HG02571 (cell line): ENCODE measurements around the gene GRID2IP.
"Not testable (repeated sequence)": the region's sequence is repeated elsewhere in the genome, so short reads cannot be mapped to it uniquely, and the experiment has no call there.

Experiments used
- ATAC-seq: cut with Tn5 transposase; IDR thresholded peaks from one replicate; pipeline ENCODE4 v1.9.1; 2021; ENCODE audit warnings: mild to moderate bottlenecking, moderate library complexity; ENCODE audit not compliant: unreplicated experiment

The GRID2IP gene

DNA sequence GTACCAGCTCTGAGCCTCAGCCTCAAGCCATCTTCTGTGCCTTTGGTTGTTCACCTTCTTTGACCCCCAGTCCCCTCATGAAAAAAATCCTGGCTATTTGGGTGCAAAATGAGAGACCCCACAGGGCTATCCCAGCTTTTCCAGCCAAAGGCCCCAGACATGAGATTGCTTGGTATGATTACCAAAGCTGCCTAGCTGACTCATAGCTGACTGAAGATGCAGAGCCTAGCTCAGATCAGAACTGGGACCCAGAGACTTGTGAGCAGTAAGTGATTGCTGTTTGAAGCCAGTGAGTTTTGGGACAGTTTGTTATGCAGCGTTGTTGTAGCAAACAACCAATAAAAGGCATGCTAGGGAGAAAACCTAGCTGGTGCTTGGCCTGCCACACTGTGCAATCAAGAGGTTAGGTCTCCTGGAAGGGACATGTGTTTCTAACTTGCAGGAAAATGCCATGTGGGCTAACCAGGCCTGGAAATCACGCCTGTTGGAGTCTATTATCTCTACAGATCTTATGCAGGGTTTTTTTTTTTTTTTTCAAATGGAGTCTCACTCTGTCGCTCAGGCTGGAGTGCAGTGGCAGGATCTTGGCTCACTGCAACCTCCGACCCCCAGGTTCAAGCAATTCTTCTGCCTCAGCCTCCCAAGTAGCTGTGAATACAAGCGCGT is 55.5 kb downstream of the GRID2IP start:
- ATAC-seq = no peak

DNA sequence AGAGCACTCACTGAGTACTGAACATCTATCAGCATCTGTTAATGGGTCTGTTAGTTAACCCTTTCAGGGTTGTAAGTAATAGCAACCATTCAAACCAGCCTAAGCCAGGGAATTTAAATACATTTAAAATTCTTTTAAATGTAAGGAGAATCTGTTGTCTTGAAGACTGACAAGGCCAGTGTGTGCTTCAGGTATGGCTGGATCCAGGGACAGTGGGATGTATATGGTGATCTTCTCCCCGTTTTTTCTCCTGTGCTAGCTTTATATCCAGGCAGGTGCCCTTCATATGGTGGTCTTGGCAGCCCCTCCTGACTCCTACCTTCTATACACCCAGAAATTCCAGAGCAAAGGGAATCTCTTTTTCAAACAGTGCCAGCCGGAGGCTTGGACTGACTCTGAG is 56.9 kb downstream of the GRID2IP start:
- ATAC-seq = no peak

DNA sequence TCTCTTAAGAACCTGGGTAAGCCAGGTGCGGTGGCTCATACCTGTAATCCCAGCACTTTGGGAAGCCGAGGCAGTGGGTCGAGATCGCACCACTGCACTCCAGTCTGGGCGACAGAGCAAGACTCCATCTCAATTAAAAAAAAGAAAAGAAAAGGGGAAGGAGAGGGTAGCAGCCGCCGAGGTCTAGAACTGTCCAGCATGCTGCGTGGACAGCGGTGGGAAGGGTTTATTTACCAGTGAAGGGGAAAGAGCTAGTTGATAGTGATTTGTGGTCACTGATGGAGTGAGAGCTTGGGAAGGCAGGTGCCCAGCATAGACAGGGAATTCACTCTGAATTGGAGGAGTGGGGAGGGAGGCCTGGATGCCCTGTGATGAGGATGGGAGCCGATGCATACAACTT is 60.1 kb downstream of the GRID2IP start:
- ATAC-seq = no peak

DNA sequence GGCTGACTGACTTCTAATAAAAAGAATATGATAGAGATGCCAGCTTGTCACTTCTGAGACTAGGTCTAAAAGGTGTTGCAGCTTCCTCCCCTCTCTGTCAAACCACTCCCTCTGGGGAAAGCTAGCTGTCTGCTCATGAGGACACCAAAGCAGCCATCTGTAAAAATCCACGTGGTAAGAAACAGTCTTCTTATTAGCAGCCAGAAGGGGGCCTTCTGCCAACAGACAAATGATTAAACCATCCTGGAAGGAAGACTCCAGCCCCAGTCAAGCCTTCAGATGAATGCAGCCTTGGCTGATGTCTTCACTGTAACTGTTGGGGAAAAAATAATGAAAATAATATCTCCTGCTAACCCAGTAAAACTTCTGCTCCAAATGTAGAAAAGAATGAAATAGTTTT is 61.6 kb downstream of the GRID2IP start:
- ATAC-seq = no peak

DNA sequence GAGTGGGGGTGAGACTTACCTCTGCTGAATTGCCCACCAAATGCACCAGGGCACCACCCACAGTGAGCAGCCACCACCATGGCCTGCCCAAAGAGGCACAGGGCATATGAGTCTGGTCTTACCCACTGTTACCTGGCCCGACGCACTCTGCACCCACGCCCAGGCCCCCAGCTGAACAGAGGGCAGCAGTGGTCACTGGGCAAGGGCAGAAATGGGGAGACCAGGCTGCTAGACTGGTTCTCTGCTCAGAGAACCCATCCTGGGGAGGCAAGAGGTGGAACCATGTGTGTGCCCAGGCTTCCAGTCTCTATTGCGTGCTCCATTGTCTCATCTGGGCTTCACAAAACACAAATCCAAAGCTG is 64.1 kb downstream of the GRID2IP start:
- no peak for ATAC-seq

DNA sequence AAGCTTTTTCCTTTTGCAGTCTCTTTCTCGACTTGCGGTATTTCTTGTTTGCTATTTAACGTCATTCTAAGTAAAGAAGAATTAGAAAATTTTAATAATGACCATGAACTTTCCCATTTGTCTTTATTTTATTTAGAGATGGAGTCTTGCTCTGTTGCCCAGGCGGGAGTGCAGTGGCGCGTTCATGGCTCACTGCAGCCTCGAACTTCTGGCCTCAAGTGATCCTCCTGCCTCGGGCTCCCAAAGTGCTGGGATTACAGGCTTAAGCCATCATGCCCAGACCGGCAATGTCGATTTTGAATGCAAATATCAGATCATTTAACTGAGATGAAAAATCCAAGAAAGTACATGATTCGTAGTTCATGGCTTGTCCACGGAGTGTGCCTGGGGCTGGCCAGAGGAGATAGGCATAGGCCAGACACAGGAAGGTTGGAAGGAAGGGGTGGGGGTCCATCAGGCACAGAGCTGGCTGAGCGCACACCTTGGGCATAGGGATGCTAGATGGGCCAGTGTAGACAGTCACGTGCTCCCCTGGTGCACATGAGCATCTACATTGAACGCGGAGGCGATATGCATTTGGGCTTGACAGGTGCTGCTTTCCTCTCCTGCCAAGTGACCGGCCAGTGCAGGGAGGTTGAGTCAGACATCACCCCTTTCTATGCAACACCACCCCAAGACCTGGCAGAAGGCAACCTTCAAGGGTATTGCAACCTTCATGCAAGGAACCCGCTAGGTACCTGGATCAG is 64.7 kb downstream of the GRID2IP start:
- ATAC-seq = no peak

DNA sequence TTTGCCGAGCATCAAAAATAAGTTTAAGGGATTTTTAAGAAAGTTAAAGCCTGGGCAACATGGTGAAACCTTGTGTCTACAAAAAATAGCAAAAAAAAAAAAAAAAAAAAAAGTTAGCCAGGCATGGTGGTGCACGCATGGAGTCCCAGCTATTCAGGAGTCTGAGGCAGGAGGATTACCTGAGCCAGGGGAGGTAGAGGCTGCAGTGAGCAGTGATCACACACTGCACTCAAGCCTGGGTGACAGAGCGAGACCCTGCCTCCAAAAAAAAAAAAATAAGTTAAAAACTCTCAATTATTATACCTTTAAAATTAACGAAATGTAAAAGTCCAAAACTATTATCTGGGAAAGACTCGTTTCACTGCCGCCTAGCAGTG is 68.5 kb downstream of the GRID2IP start:
- ATAC-seq = no peak

DNA sequence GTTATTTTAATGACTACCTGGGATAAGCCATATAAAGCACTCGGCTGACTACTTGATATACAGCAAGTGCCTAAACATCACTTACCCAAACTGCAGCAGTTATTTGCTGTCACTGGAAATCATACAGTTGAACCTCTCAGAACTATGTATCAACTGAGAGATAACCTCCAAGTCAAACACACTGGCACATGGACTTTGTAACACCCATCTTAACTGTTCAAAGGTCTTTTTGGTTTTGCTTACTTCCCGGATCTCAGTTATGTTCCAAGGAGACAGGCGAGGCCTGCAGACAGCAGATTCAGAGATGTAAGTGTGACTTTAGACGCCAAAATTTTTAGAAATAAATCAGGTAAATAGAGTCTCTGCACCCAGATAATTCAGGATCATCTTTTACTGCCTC is 69.0 kb downstream of the GRID2IP start:
- no peak for ATAC-seq

DNA sequence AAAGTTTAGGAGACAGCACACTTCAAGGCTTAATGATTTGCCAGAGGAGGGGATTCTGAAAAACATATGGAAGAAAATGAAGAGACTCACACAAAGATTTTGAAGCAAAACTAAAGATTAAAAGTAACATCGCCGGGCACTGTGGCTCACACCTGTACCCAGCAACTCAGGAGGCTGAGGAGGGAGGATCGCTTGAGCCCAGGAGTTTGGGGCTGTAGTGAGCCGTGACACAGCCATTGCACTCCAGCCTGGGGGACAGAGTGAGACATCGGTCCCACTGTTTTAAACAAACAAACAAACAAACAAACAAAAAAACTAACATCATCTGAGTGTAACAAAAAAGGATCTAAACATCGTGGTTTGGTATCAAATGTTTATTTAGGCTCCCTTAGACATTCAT is 69.8 kb downstream of the GRID2IP start:
- no peak for ATAC-seq

DNA sequence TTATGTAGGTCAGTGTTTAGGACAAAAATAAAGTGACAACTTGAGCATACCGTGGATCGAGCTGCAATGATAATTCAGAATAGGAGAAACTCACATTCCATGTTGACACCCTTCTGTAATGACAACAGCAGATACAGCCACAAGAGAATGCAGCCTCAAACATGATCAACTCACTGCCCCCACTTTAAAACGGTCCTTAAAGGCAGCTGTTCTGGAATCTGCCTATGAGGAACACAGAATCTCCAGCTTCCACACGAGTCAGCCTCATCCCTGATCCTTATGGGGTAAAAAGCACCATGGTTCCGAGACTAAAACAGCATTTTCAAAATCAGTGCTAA is 71.0 kb downstream of the GRID2IP start:
- no peak for ATAC-seq

DNA sequence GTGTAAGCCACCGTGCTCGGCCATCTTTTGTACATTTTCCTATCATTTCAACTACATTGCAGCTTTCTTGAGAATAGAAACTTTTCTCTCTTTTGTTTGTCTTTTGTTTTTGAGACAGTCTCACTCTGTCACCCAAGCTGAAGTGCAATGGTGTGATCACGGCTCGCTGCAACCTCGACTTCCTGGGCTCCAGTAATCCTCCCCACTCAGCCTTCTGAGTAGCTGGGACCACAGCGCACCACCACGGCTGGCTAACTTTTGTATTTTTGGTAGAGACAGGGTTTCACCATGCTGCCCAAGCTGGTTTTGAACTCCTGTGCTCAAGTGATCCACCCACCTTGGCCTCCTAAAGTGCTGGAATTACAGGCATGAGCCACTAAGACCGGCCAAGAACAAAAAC is 72.2 kb downstream of the GRID2IP start:
- ATAC-seq = no peak

DNA sequence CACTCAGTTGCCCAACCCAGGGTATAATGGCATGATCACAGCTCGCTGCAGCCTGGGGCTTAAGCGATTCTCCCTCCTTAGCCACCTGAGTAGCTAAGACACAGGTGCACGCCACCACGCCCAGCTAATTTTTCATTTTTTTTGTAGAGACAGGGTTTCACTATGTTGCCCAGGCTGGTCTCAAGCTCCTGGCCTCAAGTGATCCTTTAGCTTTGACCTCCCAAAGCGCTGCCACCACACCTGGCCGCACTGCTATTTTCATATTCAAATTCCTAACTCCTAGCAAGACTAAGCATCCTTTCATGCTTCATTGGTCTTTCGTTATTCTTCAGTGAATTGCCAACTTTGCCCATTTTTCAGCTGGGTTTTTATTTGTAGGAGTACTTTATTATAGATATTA is 73.1 kb downstream of the GRID2IP start:
- ATAC-seq = no peak

DNA sequence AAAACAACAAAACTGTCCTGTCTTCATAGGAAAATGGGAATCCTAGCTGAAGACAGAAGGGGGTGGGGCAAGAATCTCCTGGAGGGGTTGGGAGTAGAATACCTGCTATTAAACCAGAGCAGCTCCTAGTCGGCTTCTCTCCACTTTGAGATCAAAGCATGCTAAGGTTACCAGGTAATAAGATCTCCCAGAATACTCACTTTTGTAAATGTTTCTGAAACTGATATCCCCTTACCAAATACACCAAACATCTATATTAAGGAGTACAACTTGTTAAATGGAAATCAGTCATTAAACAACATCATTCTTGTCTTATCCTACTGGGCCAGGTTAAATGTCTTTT is 74.0 kb downstream of the GRID2IP start:
- ATAC-seq = no peak

DNA sequence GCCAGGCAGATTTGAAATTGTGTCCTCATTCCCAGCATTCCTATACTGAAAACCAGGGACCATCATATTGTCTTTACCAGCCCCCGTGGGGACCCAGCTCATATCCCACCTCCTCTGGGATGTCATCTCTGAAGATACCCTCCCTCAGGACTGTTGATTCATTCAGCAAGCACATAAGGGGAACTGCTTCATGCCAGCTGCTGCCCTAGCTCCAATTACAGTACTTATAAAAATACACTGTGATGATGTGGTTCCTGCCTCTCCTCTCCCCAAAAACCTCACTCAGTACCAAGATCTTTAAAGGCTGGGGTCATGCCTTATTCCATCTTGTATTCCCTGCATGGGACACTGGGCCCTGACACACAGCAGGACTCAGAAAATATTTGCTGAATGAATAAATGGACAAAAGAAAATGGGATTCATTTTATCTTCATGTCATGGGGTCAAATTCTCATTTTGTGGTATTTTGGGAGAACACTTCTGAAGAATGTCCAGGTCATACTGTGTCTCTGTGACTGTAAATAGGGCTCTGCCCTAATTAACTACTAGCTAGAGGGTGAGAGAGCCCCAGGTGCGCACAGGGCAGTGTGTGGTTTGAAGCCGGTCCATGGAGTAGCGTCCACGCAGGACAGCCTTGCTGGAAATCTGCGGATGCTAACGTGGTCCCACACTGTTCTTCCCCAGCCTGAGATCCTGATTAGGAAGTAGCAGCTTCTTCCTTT is 74.5 kb downstream of the GRID2IP start:
- ATAC-seq = no peak

DNA sequence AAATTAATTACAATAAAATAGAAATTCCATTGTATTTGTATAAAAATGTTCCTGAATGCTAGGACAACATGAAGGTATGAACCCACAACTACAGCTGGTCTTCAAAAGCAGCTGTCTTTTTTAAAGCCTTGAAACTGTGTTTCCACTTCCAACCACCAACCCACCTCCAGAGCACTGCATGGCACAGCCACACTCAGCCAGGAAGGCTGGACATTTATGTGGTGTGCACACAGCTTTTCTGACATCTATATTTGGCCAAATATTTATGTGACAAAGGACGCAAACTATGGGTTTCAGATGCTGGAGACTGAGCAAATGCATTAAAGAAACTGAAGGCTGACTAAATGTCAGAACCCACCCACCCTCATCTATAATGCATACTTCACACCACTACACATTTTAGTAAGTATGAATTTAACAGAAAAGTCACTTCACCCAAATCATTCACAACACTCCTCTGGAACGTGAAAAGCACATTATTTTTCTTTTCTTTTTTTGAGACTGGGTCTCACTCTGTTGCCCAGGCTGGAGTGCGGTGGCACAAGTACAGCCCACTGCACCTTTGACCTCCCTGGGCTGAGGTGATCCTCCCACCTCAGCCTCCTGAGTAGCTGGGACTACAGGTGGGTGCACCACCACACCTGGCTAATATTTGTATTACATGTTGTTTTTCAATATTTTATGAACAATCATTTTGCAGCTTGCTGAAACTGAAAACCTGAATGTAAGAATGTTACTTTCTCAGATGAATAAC is 75.7 kb downstream of the GRID2IP start:
- ATAC-seq = no peak

DNA sequence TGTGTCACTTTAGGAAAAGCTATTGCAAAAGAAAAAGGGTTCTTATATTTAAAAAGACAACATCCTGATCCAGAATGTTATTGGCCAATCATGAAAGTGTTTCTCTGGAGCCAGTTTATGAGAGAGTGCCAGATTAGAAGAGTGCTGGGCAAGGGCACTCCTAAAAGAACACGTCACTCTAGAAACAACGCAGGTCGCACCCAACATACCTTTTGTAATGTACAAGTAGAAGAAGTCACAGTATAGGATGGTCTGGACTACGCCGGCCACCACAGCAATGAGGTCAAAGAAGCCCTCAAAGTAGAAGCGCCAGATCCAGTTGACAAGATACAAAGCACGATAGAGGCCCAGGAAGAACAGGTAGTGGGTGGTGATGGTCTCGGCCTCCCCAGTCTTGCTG is 85.4 kb downstream of the GRID2IP start:
- no peak for ATAC-seq

DNA sequence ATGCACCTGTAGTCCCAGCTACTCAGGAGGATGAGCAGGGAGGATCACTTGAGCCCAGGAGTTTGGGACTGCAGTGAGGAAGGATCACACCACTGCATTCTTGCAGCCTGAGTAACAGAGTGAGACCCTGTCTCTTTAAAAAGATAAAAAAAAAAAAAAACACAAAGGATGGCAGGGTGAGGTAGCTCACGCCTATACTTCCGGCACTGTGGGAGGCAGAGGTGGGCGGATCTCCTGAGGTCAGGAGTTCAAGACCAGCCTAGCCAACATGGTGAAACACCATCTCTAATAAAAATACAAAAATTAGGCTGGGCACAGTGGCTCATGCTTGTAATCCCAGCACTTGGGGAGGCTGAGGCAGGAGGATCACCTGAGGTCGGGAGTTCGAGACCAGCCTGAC is 87.7 kb downstream of the GRID2IP start:
- ATAC-seq = not testable (repeated sequence)

DNA sequence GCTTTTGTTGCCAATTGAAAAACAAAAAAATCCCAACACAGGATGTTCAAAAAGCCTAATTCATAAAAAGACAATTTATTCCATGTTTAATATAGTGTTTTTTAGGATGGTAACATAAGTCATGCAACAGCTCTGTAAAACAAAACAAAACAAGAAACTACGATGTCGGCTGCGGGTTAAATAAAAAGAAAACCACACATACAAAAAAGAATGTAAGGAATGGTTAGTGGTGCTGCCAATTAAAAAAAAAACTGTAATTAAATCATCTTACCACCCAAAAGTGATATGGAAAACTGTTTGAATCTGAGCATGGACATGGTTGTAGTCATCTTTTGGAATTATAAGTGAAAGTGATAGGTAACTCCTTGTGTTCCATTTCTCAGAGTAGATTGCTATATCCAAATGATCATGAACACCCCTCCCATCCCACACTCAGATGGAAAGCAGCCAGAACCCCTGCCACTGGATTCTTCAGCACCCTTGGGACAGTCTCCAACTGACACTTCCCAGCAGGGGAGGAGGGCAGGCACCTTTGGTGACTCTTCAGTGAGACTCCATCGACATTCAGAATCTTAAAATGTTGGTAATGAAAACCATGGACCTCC is 89.2 kb downstream of the GRID2IP start:
- no peak for ATAC-seq

DNA sequence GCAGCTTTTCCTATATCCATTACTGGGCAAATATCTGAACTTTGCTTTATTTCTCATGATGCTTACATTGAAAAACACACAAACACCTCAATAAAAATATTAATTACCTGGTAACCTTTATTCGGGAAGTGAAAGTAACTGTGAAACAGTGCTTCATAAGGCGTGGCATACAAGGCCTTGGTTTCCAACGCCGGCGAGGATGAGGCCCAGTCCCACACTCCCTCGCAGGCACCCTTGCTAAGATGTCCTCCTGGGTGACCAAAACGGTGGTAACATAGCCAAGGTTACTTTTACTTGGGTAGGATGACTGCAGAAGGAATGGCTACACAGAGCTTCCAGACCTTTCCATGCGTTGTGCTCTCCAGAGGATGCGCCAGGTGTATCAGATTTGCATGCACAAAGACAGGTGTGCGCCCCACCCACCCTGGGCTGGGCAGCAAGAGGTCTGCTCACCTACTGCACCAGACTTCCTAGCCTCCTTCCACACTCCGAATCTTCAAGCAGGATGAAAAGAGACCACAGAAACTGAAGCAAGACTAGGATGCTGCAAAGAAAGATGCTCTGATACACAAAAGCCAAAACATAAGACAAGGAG is 90.2 kb downstream of the GRID2IP start:
- no peak for ATAC-seq

DNA sequence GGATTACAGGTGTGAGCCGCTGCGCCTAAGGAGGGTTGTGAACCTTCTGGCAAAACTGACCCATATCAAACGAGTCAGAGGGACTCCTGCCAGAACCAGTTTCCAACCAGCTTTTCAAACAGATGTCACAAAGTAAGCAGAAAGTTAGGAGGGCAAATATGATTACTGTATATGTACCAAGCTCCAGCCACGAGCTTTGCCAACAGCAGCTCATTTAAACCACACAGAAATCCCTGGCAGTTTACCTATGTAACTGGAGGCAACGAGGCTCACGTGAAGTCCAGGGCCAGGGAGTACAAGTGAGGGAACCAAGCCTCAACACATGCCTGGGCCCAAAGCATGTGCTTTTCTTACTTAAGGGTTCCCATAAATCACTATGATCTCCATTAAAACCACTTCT is 91.0 kb downstream of the GRID2IP start:
- ATAC-seq = no peak

DNA sequence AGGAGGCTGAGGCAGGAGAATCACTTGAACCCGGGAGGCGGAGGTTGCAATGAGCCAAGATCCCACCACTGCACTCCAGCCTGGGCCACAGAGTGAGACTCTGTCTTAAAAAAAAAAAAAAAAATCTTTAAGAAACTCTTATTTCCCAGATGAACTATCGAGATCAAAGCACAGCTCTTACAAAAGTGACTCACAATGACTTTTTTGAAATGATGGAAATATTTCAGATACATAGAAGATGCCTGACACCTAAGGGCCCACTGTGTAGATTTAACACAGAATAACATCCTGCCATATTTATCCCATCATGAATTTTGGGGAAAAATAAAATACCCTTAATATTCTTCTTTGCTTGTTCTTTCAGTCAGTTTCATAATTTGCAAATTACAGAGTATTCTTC is 92.6 kb downstream of the GRID2IP start:
- not testable (repeated sequence) for ATAC-seq
